COLO829 (cell line): Measurements from ENCODE around the gene ZNF341.

ENCODE experiments used
- DNase-seq: peaks from one replicate; pipeline ENCODE4 v3.0.0; 2012; ENCODE audit warnings: low spot score

ZNF341 gene

GRCh38 chr20:33702861-33703260, 28.9 kb upstream of the ZNF341 start:
- DNase-seq = no peak

GRCh38 chr20:33703498-33704137, 28.2 kb upstream of the ZNF341 start:
- DNase-seq = no peak

- DNase-seq = no peak
These were observed 27.4 kb upstream of the ZNF341 start for GRCh38 chr20:33704197-33704924.

DNA sequence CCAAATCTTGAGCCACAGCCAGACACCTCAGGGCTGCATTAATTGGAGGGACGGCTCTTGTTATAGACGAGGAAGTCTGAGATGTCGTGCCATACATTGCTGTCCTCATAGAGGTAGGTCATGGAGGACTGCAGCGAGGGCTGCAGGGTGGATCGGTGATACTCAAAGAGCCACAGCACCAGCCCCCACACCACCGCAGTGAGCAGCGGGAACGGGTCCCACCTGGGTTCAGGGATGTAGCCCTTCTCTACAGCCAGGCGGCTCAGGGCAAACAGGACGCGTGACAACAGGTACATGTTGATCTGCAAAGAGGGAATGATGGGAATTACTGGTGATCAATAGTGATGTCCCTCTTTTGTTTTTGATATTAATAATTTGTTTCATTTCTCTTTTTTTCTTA, 24.1 kb upstream of the ZNF341 start:
- DNase-seq = no peak

GRCh38 chr20:33709398-33709797, 22.4 kb upstream of the ZNF341 start:
- no peak for DNase-seq

DNA sequence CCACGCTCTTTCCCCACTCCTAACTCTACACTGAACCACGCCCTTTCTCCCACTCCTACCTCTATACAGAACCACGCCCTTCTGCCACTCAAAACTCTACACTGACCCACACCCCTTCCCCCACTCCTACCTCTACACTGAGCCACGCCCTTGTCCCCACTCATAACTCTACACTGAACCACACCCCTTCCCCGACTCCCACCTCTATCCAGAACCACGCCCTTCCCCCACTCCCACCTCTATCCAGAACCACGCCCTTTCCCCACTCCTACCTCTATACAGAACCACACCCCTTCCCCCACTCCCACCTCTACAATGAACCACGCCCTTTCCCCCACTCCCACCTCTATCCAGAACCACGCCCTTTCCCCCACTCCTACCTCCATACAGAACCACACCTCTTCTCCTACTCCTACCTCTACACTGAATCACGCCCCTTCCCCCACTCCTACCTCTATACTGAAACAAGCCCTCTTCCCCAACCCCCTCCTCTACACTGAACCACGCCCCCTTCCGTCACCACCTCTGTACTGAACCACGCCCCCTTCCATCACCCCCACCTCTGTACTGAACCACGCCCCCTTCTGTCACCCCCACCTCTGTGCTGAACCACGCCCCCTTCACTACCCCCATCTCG, 21.8 kb upstream of the ZNF341 start:
- DNase-seq = no peak

- no peak for DNase-seq
These were observed 20.9 kb upstream of the ZNF341 start for GRCh38 chr20:33710681-33711445.

GRCh38 chr20:33711446-33711738, 20.4 kb upstream of the ZNF341 start:
- no peak for DNase-seq

DNA sequence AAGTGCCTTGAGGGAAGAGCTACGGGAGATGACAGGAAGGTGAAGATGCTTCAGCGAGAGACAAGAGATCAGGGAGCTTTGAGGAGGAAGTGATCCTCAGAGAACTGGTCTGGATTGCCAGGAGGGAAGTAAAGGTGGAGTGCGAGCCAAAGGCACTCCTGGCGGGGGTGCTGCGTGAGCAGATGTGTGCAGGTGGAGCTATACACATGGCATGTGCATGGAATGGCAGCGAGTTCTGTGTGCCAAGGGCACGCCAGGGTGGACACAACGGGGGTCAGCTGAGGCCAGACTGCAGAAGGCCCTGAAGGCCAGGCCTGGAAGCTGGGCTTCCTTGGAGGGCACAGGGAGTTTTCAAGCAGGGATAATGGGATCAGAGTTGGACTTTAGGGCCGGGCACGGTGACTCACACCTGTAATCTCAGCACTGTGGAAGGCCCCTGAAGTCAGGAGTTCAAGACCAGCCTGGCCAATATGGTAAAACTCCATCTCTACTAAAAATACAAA, 17.9 kb upstream of the ZNF341 start:
- no peak for DNase-seq

DNA sequence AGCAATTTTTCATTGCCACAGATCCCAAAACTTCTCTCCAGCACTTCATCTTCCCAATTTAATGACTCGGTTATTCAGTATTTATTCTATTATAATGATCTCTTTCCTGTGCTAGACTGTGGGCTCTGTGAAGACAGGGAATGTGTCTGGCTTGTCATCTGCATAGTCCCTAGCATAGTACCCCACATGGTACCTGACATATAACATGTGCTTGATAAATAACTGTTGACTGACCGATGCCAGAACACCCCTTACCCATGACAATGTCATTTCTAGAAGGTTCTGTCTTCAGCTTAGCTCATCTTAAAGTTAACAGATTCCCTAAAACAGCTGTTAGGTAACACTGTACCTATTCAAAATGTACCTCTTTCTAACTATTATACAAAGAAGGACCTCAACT, 15.3 kb upstream of the ZNF341 start:
- DNase-seq = no peak

- no peak for DNase-seq
These were observed 12.4 kb upstream of the ZNF341 start for GRCh38 chr20:33719277-33719988.

GRCh38 chr20:33719989-33720709, 11.6 kb upstream of the ZNF341 start, which contains the start of gene PXMP4:
Gene PXMP4 (minus strand): TSS chr20:33720310. CDS start chr20:33720207, 103 bp downstream.
- DNase-seq = peak; percentile 100

- DNase-seq = no peak
These were observed 10.2 kb upstream of the ZNF341 start for GRCh38 chr20:33721391-33722140.

- no peak for DNase-seq
These were observed 7.2 kb upstream of the ZNF341 start for GRCh38 chr20:33724439-33725094.

DNA sequence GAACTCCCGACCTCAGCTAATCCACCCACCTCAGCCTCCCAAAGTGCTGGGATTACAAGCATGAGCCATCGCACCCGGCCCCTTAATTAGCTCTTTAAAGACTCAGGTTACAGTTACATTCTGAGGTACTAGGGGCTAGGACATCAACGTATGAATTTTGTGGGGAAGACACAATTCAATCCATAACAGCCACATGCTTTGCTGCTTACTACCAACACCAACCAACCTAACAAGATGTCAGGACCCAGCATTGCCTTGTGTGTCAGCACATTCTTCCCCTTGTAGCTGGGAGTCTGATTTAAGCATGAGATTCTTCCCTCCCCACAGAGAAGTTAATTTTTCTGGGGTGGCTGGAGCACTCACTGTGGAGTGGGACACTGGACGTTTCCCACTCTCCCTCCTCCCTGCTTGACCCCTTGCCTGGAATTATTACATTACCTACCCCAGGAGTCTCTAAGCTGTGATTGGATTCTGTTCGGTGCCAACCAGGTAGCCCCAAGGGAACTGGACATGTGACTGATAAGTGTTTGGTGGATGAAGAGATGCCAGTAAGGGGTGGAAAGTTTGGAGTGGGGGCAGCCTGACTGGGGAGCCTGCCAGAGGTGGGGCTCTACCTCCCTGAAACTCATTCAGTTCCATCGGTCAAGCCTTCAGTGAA, 6.1 kb upstream of the ZNF341 start:
- no peak for DNase-seq

GRCh38 chr20:33727115-33727479, 4.7 kb upstream of the ZNF341 start:
- DNase-seq = no peak

GRCh38 chr20:33727806-33728205, 4.0 kb upstream of the ZNF341 start:
- no peak for DNase-seq

GRCh38 chr20:33728463-33728862, 3.3 kb upstream of the ZNF341 start:
- no peak for DNase-seq

DNA sequence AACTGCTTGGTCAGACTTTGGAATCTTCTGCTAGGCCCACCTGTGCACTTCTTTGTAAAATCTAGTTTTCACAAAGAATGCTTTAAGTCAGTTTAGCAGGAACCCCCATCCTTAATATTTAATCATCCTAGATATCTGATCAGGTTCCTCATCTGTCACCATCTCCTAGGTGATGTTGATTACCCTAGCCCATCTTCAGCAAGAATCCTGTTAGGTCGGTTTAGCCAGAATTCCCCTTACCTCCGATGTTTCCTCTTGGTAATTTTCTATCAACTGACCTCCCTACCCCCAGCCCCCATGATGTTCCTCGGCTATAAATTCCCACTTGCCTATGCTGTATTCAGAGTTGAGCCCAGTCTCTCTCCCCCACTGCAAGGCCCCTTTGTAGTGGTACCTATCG, 2.7 kb upstream of the ZNF341 start:
- DNase-seq = no peak
